Heart right ventricle (tissue), 16 donors: Measurements from ENCODE around the gene HLF. TPM values are rescaled to one million over a fixed set of nuclear protein-coding genes. Genes with fewer than 3 reads are reported as not detected.

Source experiments
- ATAC-seq, 8 donors: fragments of 200-7000 bp; cut with Tn5 transposase; one replicate each; pipeline ENCODE4 v1.9.1; 2020; ENCODE audit warnings: mild to moderate bottlenecking in 8 of 8, moderate library complexity in 8 of 8, moderate number of reproducible peaks in 1 of 8
- DNase-seq, 2 donors: peaks; one replicate each; pipeline ENCODE4 v3.0.0-alpha.2; 2020
- H3K27ac ChIP-seq, 10 donors: fragments of 200-600 bp; sonication (generic) in 2 of 10; one replicate each; pipeline versions ENCODE4 v1.5.0 to v1.8.0; 2020 to 2022; ENCODE audit warnings: mild to moderate bottlenecking in 3 of 10
- H3K27me3 ChIP-seq, 7 donors: fragments of 200-600 bp; one replicate each; pipeline ENCODE4 v1.8.0; 2021 to 2022; ENCODE audit warnings: mild to moderate bottlenecking in 2 of 7
- H3K36me3 ChIP-seq, 9 donors: fragments of 200-600 bp; sonication (generic) in 1 of 9; one replicate each; pipeline versions ENCODE4 v1.5.0 to v1.8.0; 2020 to 2022; ENCODE audit warnings: mild to moderate bottlenecking in 2 of 9
- H3K4me1 ChIP-seq, 9 donors: fragments of 200-600 bp; sonication (generic) in 1 of 9; one replicate each; pipeline versions ENCODE4 v1.5.0 to v1.8.0; 2020 to 2022; ENCODE audit warnings: mild to moderate bottlenecking in 4 of 9
- H3K4me3 ChIP-seq, 10 donors: fragments of 200-600 bp; sonication (generic) in 2 of 10; one replicate each; pipeline versions ENCODE4 v1.5.0 to v1.8.0; 2020 to 2022; ENCODE audit warnings: mild to moderate bottlenecking in 7 of 10, moderate library complexity in 2 of 10
- H3K9me3 ChIP-seq, 11 donors: fragments of 200-600 bp in 10 of 11; sonication (generic) in 2 of 11; one replicate each; pipeline versions ENCODE4 v1.5.0 to v1.8.0; 2013 to 2022; ENCODE audit warnings: mild to moderate bottlenecking in 2 of 11, control low read depth in 1 of 11, moderate library complexity in 1 of 11
- WGBS, 2 donors: extraction: QIAGEN DNeasy Blood & Tissue Kit; methylation state at CpG; one replicate each; pipeline ENCODE4 v1.1.7; 2013; ENCODE audit warnings: inconsistent platforms in 1 of 2; 5-methylcytosine and 5-hydroxymethylcytosine counted together
- intact Hi-C, 10 donors: fragments of 100-400 bp; cut with DNase I; formaldehyde crosslinking; loops; one replicate each; pipeline versions ENCODE4 v1.11.1 to v1.14.2; 2022
- polyA plus RNA-seq, 2 donors: library from polyadenylated mRNA; stranded (reverse); fragments of 200-250 nt; gene quantifications; one replicate each; pipeline ENCODE4 v1.2.3, GENCODE V29; 2013
- total RNA-seq, 10 donors: library from RNA; stranded (reverse); fragmentation: NEBNext Ultra II Directional in 3 of 10; extraction: Animal tissue kit (Norgen Biotek cat#: 25700) in 3 of 10; gene quantifications; one replicate each; pipeline versions ENCODE4 v1.2.1 to v1.2.4, GENCODE V29; 2021 to 2023
- TF ChIP-seq, protein P1 (sequence below), 9 donors: fragments of 200-600 bp; sonication (generic) in 2 of 9; IDR thresholded peaks; one replicate each; pipeline versions ENCODE4 v1.5.0 to v1.8.0; 2021 to 2022; ENCODE audit warnings: antibody characterized with exemption in 9 of 9, mild to moderate bottlenecking in 5 of 9, moderate library complexity in 1 of 9
- donor health status: Arrhythmogenic right ventricular cardiomyopathy.
- donor health status: ischemic (EF 13 %, LVEDD 7.1; RV severe dilation, severe dysfunction).
- donor health status: healthy with polysubstance abuse.
- donor health status: DM: no; HTN: yes; CAD: no.
- donor health status: DM: no; HTN: no; CAD: no.
- donor health status: ischemic (EF 25% LVEDD 6.9; RV normal size, moderate dysfunction).
- donor health status: ischemic (EF 25% LVEDD 5.7; RV mildly dilated, moderate dysfunction).
- donor health status: healthy.
- donor health status: DM: yes; HTN: yes; CAD: no.
- donor health status: Ischemic cardiomyopathy.
- donor health status: ischemic (EF 35%, LVEDD 5.7; RV mildly dilated, moderate dysfunction).
- donor health status: nonischemic (EF 11% LVEDD 7.7; RV severe dilation, severe dysfunction).
- donor health status: DM: yes; HTN: yes; CAD: no.
- donor health status: PGD.
- donor health status: ischemic (EF 29% LVEDD 5.4; RV normal size, mild dysfunction).
- donor health status: nonischemic (EF 23%, LVEDD 6.1; RV moderate dilation, normal function).

Gene HLF
- total and polyA plus RNA-seq, 12 donors: 4.1 to 42.5 (median 30.1) TPM

GRCh38 chr17:55304171-55304859, 39.6 kb downstream of the HLF start:
- TF ChIP-seq, protein P1, sequence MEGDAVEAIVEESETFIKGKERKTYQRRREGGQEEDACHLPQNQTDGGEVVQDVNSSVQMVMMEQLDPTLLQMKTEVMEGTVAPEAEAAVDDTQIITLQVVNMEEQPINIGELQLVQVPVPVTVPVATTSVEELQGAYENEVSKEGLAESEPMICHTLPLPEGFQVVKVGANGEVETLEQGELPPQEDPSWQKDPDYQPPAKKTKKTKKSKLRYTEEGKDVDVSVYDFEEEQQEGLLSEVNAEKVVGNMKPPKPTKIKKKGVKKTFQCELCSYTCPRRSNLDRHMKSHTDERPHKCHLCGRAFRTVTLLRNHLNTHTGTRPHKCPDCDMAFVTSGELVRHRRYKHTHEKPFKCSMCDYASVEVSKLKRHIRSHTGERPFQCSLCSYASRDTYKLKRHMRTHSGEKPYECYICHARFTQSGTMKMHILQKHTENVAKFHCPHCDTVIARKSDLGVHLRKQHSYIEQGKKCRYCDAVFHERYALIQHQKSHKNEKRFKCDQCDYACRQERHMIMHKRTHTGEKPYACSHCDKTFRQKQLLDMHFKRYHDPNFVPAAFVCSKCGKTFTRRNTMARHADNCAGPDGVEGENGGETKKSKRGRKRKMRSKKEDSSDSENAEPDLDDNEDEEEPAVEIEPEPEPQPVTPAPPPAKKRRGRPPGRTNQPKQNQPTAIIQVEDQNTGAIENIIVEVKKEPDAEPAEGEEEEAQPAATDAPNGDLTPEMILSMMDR (IDR thresholded peaks at IDR 0.05): no peak
- WGBS, 2 donors: 84 to 89% methylated on average over 11 of the region's 11 CpGs

GRCh38 chr17:55305321-55306087, 40.7 kb downstream of the HLF start:
- intact Hi-C loops: no loop called here
- ATAC-seq (no peak), DNase-seq (no peak)
- Histone ChIP-seq H3K4me3 (no peak overlapping the region), H3K27ac (no peak overlapping the region), H3K9me3 (no peaks in the 10 kb centered on the region), H3K27me3 (no peaks in the 10 kb centered on the region), H3K4me1 (peaks cover 0 to 24% (median 16%) of the 10 kb centered on the region in 9 donors), H3K36me3 (no peaks in the 10 kb centered on the region)
- WGBS, 2 donors: 84 to 89% methylated on average over 6 of the region's 6 CpGs
- TF ChIP-seq, protein P1 (IDR thresholded peaks at IDR 0.05): no peak

More at GRCh38 chr17:55304171-55304859, 39.6 kb downstream of the HLF start:
- peaks cover 0 to 12% (median 0%) of the 10 kb centered on the region in 9 donors for H3K36me3 ChIP-seq
- intact Hi-C loops: no loop called here
- no peaks in the 10 kb centered on the region for H3K27me3 ChIP-seq
- no peaks in the 10 kb centered on the region for H3K9me3 ChIP-seq
- H3K27ac ChIP-seq: no peak overlapping the region
- DNase-seq: no peak
- peaks cover 0 to 24% (median 16%) of the 10 kb centered on the region in 9 donors for H3K4me1 ChIP-seq
- ATAC-seq: peak in 2 of 8 donors; percentile 16 to 27
- H3K4me3 ChIP-seq: no peak overlapping the region

DNA sequence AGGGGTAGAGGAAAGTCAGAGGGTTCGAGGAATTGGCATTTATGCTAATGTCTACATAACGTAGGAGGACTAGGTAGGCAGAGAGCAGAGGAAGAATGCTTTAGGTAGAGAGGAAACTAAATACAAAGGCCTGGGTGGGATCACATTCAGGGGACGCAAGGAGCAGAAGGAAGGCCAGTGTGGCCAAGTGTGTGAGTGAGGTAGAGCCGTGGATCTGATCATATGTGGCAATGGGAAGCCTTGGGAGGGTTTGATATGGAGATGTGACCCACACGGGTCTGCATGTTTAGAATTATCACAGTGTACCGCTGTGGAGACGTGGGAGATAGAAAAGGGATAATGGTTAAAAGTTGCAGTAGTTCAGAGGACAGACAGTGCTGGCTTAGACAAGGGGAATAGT, 43.1 kb downstream of the HLF start:
- no peak for DNase-seq
- TF ChIP-seq, protein P1 (IDR thresholded peaks at IDR 0.05): no peak
- Histone ChIP-seq H3K27ac (no peak overlapping the region), H3K4me3 (no peak overlapping the region), H3K9me3 (no peaks in the 10 kb centered on the region), H3K27me3 (no peaks in the 10 kb centered on the region), H3K4me1 (peaks cover 0 to 9% (median 1%) of the 10 kb centered on the region in 9 donors), H3K36me3 (no peaks in the 10 kb centered on the region)
- ATAC-seq: no peak
- intact Hi-C loops: no loop called here
- WGBS, 2 donors: 90 to 91% methylated on average over 7 of the region's 7 CpGs

GRCh38 chr17:55308613-55309391, 44.0 kb downstream of the HLF start:
- Histone ChIP-seq H3K4me3 (no peak overlapping the region), H3K27ac (no peak overlapping the region), H3K9me3 (no peaks in the 10 kb centered on the region), H3K27me3 (no peaks in the 10 kb centered on the region), H3K36me3 (peaks cover 0 to 4% (median 0%) of the 10 kb centered on the region in 9 donors), H3K4me1 (peaks cover 0 to 2% (median 0%) of the 10 kb centered on the region in 9 donors)
- intact Hi-C loops: no loop called here
- ATAC-seq: no peak
- WGBS, 2 donors: 88 to 92% methylated on average over 9 of the region's 9 CpGs
- TF ChIP-seq, protein P1 (IDR thresholded peaks at IDR 0.05): no peak
- DNase-seq: no peak
